HG03469 (cell line): ENCODE measurements around the gene TTC31.
"Not testable (repeated sequence)": the region's sequence is repeated elsewhere in the genome, so short reads cannot be mapped to it uniquely, and the experiment has no call there.

Source experiments
- ATAC-seq: cut with Tn5 transposase; IDR thresholded peaks from one replicate; pipeline ENCODE4 v1.9.1; 2021; ENCODE audit warnings: mild to moderate bottlenecking, moderate library complexity, moderate number of reproducible peaks; ENCODE audit not compliant: unreplicated experiment

The TTC31 gene

DNA sequence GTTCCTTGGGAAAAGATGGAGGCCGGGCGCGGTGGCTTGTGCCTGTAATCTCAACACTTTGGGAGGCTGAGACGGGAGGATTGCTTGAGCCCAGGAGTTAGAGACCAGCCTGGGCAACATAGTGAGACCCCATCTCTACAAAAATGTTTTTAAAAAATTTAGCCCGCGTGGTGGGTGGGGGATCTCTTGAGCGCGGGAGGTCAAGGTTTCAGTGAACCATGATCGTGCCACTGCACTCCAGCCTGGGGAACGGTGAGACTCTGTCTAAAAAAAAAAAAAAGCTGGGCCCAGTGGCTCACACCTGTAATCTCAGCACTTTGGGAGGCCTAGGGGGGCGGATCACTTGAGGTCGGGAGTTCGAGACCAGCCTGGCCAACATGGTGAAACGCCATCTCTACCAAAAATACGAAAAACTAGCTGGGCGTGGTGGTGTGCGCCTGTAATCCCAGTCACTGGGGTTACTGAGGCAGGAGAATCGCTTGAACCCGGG is 839 bp downstream of the TTC31 start:
- not testable (repeated sequence) for ATAC-seq

DNA sequence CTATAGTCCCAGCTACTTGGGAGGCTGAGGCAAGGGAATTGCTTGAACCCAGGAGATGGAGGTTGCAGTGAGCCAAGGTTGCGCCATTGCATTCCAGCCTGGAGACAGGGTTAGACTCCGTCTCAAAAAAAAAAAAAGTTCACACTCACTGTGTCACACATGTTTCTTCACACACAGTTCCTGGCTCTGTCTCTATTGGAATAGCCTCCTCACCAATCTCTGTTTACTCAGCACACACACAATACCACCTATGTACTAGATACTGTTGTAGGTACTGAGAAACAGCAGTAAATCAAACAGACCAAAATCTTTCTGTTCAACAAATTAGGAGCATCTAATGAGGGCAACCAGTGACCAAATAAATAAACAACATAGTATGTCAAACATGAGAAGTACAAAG is 3.3 kb downstream of the TTC31 start:
- no peak for ATAC-seq

DNA sequence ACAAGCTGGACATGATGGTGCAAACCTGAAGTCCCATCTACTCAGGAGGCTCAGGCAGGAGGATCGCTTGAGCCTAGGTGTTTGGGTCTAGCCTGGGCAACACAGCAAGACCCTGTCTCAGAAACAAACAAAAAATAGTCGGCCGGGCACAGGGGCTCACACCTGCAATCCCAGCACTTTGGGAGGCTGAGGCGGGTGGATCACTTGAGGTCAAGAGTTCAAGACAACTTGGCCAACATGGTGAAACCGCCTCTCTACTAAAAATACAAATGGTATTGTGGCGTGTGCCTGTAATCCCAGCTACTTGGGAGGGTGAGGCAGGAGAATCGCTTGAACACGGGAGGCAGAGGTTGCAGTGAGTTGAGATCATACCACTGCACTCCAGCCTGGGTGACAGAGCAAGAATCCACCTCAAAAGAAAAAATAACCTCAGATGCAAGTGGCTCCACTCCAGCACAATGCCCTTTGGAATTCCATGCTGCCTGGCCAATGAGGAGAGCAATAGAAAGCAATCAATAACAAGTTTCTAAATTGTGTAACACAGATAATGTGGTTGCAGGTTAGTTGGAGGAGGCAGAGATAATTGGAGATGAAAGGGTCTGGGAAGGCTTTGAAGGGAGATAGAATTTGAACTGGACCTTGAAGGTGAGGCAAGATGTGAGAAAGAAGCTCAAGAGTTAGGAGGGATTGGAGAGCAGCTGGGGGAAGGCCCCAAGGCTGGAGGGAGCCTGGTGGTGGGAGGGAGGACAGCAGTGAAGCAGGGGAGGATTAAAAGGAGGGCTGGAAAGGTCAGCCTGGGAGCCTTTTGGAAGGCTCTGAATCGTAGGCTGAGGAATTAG is 6.0 kb downstream of the TTC31 start:
- no peak for ATAC-seq

DNA sequence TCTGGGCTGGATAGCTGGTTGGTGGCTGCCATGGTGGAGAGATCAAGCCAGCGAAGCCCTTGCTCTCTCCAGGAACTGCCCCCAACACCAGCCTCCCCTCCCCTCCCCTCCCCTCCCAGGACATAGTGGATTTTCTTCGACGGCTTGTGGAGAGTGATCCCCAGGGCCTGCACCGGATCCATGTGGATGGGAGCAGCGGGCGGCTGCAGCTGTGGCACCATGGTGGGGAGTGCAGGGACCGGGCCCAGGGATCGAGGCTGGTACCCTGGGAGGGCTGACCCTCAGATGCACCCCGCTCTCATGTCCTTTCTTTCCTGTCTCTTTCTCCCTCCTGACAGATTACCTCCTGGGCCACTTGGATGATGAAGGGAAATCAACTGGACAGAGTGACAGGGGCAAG is 7.0 kb downstream of the TTC31 start:
- no peak for ATAC-seq

DNA sequence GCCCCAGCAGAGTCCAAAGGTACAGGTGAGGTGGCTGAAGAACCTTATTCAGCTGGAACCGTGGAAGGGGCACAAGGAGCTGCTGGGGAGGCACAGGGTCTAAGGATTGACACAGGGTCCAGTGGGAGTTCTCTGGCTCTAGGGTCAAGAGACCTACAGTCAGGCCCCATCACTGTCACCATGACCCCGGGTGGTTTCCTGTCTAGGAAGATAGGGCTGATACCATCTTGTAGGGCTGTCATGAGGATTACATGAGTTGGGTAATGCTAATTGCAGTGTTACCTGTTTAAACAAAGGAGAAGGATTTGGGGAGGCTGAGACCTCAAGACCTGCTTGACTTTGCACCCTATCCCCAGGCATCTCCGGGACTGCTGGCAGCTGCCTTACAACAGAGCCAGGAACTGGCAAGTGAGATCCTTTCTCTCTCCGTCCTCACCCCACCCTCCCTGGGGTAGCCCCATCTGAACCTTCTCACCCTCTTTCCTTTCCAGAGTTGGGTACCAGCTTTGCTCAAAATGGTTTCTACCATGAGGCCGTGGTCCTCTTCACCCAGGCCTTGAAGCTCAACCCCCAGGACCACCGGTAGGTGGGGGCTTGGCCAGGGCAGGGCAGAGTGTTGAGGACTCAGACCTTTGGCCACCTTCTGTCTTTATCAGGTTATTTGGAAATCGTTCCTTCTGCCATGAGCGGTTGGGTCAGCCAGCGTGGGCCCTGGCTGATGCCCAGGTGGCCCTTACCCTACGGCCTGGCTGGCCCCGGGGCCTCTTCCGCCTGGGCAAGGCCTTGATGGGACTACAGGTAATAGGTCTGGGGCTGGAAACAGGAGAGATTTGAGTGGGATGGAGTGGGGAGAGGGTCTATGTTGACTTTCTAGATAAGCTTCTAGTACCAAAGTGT is 9.0 kb downstream of the TTC31 start:
- ATAC-seq, result no peak

DNA sequence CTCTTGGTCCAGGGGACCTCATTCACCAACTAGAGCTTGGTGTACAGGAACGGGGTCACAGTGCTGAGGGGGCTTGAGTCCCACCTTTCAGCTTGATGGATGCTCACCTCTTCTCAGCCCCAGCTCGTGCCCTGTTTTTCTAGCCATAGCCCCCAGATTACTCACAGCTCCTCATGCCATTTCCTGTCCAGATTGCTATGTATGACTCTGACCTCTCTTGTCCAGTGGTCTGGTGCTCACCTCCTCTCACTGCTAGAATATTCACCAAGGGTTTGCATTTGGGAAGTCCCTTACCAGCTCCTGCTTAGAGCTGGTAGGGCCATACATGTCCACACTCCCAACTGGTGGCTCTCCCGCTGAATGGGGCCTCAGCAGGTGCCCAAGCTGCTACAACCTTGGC is 10.7 kb downstream of the TTC31 start:
- no peak for ATAC-seq

DNA sequence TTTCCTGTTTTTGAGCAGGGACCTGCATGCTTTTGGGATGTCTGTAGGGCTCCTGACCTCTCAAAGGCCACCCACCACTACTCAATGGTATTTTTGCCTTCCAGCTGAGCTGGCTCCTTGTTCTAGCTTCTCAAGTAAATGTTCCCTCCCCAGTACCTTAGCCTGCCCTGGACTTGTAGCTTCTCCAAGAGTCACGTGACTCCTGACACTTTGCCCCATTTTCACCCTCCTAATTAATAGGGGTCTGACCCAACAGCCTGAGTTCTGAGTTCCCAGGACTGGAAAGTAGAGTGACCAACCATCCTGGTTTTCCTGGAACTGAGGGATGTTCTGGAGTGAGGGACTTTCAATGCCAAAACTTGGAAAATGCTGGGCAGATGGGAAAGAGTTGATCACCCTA is 12.6 kb downstream of the TTC31 start:
- ATAC-seq, result no peak

DNA sequence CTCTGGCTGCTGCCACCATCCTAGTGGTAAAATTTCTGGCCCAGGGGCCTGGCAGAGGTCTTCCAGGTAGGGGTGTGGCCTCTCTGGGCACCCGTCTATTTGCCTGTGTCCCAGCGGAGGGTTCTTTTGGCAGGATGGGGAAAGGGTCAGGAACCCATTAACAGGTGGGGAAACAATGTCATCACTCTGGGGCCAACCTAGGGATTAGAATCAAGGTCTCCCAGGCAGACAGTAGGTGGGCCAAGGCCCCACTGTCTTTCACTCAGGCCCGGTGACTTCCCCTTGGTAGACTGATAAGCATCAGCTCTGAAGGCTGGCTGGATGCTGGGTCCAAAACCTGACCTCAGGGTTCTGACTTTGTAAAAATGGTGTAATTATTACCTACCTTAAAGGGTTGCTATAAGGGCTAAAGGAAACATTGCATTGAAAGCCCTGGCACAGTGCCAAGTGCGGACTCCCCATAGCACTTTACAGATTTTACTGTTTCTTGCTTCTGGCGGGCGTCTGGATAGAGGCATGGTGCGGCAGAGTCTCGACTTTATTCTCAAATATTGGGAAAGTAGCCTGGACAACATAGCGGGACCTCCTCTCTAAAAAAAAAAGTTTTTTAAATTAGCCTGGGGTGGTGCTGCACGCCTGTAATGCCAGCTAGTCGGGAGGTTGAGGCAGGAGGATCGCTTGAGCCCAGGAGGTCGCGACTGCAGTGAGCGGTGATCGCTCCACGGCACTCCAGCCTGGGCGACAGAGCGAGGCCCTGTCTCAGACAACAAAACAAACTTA is 14.3 kb downstream of the TTC31 start:
- no peak for ATAC-seq

DNA sequence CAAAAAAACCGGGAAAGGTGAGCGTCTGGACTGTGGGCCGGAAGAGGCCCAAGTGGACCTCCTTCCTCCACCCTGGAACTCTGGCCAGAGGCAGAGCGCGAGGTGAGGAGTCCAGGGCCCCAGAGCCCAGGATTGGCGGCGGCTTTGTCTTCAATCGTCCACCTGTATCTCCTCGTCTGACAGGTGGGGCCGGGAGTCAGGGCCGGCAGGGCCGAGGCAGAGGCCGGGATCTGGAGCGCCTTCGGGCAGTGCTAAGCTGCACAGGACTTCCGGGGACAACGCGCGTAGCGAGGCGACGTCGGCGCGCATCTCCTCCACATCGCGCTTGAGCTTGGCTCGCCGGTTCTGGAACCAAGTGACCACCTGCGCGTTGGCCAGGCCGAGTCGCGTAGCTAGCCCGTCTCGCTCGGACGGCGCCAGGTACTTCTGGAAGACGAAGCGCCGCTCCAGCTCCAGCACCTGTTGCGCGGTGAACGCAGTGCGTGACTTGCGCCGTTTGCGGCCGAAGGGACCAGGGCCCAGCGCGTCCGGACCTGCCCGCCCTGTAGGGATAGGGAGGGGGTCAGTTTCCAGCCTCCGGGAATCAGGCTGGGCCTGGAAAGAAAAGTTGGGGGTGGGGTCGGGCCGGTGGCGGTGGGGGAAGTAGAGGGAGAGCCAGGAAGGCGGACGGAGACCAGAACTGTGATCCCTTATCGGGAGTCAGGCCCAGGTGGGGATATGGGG is 15.1 kb downstream of the TTC31 start:
- no peak for ATAC-seq

DNA sequence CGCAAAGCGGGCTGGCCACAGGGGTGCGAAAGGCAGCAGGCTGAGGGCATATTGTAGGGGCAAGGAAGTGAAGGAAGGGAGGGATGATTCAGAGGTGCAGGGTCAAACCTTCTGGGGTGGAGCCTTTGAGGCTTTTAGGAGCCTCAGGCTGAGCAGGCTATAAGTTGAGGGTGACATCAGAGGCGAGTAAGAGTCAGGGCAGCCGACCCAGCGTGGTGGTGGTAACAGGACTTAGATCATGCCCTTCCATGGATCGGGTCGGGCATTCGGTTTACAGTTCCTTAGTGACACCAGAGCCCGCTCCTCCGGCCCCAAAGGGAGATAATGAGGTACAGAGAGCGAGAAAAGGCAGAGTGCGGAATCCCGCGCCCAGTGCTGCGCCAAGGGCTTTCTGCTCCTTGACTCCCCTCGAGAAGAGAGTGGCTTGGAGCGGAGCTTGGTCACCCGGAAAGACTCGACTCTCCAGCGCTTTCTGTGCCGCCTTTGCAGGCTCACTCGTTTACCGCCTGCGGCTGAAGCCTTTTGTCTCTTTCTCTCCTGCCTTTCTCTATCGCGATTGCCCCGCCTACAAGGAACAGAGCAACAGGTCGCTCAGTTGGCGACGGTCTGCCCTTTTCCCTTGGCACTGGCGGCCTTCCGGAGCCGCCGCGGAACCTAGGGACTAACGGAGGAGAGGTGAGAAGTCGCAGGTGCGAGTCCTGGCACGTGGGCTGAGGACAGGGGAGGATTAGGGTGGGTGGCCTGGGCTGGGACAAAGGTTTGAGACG is 15.8 kb downstream of the TTC31 start:
- ATAC-seq, result no peak

DNA sequence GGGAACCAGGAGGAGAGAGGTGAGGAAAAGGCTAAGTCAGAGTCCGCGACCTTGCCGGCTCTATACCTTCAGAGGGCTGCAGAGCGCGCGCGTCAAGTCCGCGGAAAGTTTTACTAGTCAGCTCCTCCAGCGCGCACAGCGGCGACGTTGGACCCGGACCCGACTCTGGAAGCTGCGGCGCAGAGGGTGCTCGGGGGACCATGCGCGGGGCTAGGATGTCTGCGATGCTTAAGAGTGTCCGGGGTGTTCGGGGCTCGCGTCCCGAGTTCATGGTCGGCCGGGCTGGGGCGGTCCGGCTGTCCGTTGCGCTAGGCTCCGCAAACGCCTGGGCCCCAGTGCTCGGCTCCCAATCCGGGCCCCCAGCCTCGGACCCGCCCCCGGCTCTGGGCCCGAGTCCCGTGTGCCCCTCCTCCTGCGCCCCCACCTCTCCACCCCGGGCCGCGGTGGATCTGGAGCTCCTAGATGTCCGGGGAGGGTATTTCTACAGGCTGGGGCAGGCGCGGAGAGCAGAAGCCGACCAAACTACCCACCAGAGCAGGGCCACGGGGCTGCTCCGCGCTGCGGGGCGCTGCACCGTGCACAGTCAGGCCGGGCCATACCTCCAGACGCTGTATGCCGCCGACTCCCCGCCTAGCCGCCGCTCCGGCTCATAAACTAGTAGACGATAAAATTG is 16.5 kb downstream of the TTC31 start, which contains the start of gene LBX2:
Gene LBX2, minus strand, starts transcription at position 337 of the 673 bp plus-strand sequence. Its CDS starts 66 bp downstream, at position 271.
- no peak for ATAC-seq

DNA sequence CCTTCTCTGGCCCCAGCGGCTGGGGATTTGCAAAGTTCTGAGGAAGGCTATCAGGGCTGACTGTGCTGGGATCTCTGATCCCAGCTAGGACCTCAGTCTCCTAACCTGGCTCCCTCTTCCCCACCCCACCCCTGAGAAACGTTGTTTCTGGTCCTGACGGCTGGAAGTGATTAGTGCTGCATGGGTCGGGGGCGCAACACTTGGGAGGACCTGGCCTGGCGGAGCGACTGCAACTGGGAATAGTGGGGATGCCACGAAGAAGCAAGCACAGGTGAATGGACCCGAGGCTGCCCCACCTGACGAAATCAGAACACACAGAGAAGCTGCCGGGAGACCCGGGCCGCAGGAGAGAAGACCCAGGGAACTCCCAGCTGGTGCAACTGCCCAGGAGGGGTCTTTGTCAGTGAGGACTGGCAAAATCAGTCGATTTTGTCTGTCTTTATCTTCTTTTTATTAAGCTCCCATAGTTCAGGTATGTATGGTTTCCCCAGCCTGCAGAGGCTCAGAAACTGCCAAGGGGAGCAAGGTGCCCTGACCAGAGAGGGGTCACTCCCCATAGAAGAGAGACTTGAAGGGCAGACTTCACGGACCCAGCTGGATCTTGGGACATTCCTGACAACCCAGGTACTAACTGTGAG is 17.2 kb downstream of the TTC31 start:
- no peak for ATAC-seq

DNA sequence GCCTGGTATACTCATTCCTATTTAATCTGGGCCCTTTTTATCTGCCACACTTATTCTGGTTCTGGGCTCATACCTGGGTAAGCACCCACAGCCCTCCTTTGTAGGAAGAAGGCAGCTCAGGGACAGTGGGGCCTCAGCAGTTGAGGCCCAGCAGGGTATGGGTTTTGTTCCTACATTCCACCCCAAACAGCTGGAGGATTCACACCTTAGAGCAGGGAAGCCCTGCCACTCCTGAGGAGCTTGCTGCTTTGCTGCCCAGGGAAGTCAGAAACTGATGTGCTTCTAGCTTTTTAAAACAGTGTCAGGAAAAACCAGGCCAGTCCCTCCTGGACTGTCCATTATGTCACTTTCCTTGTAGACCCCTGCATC is 17.7 kb downstream of the TTC31 start:
- no peak for ATAC-seq

DNA sequence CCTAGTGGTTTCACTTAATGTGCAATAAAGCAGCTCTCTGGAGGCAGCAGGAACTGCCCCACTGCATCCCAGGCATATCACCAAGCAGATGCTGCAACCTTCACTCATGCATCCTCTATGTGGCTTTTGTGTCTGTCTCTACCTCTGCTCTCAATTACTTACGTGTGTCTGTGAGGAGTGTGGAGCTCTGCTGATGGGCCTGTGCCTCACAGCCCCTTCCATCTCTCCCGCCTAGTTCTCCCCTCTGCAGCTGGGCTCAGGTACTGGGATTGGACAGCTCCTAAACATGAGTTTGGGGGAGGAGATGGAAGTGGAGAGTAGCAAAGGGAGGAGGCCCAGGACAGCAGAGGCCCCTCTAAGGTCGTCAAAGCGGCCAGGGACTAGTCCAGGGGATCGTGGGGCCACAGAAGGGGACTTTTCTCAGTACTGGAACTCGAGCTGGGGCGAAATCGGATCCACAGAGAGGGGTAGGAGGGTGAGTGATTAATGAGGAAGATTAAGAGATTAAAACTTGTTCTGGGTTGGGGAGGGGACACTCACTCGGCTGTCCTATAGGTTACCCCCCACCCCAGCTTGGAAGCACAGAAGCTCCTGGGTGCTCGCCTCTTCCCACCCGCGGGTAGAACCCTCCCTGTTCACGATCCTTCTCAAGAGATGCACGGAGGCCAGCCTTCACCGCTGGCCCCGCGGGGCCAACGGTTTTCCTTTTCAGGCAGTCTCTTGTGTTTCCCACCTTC is 18.6 kb downstream of the TTC31 start:
- no peak for ATAC-seq

DNA sequence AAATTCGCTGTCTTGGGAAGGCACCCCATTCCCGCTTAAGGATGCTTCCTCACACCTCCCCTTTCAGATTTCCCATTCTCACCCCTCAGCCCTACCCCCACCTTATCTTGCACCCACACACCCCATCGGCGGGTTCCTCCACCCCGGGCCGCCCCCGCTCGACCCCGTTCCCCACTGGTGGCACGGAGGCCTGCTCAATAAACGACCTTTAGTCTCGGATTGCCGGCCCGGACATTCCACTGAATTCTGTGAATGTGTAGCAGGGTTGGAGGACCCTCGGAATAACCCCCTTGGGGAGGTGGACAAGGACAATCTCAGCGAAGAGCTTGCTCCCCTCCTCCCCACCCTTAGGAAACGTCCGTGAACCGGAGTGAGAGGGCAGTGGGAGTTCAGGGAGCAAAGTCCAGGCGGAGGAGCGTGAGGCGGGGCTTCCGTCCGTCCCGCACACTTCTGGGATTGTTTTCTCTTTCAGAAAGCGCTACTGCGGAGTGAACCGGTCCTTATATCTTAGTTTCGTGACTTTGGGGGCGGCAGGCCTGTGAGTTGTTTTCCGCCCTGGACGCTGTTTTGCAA is 19.4 kb downstream of the TTC31 start:
- no peak for ATAC-seq

DNA sequence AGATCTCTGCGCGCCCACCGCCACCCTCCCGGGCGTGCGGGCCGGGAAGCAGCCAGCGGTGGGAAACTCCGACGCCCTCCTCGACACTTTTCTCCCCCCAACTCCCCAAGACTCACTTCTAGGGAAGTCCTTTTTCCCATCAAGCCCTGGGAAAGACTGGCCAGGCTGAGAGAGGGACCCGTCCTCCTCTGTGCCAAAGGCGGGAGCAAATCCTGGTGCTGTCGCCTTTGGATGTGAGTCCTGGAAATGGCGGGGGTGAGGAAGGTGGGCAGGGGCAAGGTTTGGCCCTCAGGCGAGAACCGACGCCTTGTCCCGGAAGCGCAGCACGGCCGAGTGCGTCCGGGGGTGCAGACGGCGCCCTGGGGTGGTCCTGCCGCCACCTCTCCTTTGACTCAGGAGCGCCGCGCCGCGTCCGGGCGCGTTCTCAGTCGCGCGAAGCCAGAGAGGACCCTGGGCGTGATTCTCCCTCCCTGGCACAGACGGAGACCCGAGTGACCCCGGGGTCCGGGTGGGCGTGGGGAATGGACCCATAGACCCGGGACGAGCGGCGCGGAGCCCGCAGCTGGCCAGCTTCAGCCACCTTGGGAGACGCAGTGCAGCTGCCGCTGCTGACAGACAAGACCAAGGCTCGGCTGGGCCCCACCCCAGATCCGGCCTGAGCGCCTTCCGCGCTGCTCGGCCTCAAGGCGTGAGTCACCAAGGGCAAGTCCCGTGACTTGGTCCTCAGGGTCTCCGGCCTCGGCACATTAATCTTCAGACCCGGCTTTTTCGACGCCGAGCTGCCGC is 20.0 kb downstream of the TTC31 start:
- ATAC-seq, result peak; percentile 34
